Mesenchymal stem cell (in vitro differentiated cells and primary cell): ENCODE results near the gene HERC4.

Experiments
- DNase-seq: peaks from one replicate; pipeline ENCODE4 v3.0.0-alpha.2; 2013
- H2AFZ ChIP-seq: one replicate; pipeline ENCODE4 v1.6.1; 2013; ENCODE audit warnings: low read depth, mild to moderate bottlenecking, control low read depth, inconsistent platforms, low read length, moderate library complexity
- H2AK5ac ChIP-seq: 2 replicates; pipeline ENCODE4 v1.6.1; 2013; ENCODE audit warnings: low read length, moderate library complexity, mild to moderate bottlenecking, inconsistent platforms; ENCODE audit not compliant: severe bottlenecking
- H2BK120ac ChIP-seq: one replicate; pipeline ENCODE4 v1.6.1; 2013; ENCODE audit warnings: low read depth, mild to moderate bottlenecking, inconsistent platforms, low read length, moderate library complexity
- H2BK12ac ChIP-seq, 2 experiments: one replicate each; pipeline ENCODE4 v1.6.1; 2013; ENCODE audit warnings: inconsistent platforms in 2 of 2, low read length in 2 of 2, mild to moderate bottlenecking in 2 of 2, moderate library complexity in 2 of 2, control low read depth in 1 of 2
- H2BK15ac ChIP-seq: one replicate; pipeline ENCODE4 v1.6.1; 2013; ENCODE audit warnings: mild to moderate bottlenecking, low read depth, inconsistent platforms; ENCODE audit not compliant: poor library complexity, severe bottlenecking
- H2BK5ac ChIP-seq: 2 replicates; pipeline ENCODE4 v1.6.1; 2013; ENCODE audit warnings: low read depth, mild to moderate bottlenecking, low read length, control low read depth, inconsistent platforms; ENCODE audit not compliant: poor library complexity, severe bottlenecking
- H3K14ac ChIP-seq, 2 experiments: one replicate each; pipeline ENCODE4 v1.6.1; 2013; ENCODE audit warnings: inconsistent platforms in 2 of 2, low read length in 2 of 2, control low read depth in 1 of 2, mild to moderate bottlenecking in 1 of 2, moderate library complexity in 1 of 2
- H3K18ac ChIP-seq, 2 experiments: one replicate each; pipeline ENCODE4 v1.6.1; 2013; ENCODE audit warnings: inconsistent platforms in 2 of 2, low read length in 2 of 2, control low read depth in 1 of 2, low read depth in 1 of 2, mild to moderate bottlenecking in 1 of 2
- H3K23ac ChIP-seq, 2 experiments: one replicate each; pipeline ENCODE4 v1.6.1; 2013; ENCODE audit warnings: inconsistent platforms in 2 of 2, low read length in 2 of 2, mild to moderate bottlenecking in 2 of 2, moderate library complexity in 2 of 2, control low read depth in 1 of 2
- H3K27ac ChIP-seq: 2 replicates; pipeline ENCODE4 v1.5.1; 2013; ENCODE audit warnings: mild to moderate bottlenecking, moderate library complexity, low read length, control low read depth, inconsistent platforms; ENCODE audit not compliant: poor library complexity, severe bottlenecking
- H3K27me3 ChIP-seq, 2 experiments: 2 replicates each; pipeline versions ENCODE4 v1.6.1 to v1.7.0; 2013; ENCODE audit warnings: low read length in 2 of 2, mild to moderate bottlenecking in 2 of 2, moderate library complexity in 2 of 2, control low read depth in 1 of 2, inconsistent platforms in 1 of 2; ENCODE audit not compliant: control insufficient read depth in 1 of 2, insufficient read depth in 1 of 2
- H3K36me3 ChIP-seq, 2 experiments: 2 replicates each; pipeline versions ENCODE4 v1.6.1 to v1.7.0; 2013; ENCODE audit warnings: low read length in 2 of 2, control low read depth in 1 of 2, inconsistent platforms in 1 of 2, low read depth in 1 of 2, mild to moderate bottlenecking in 1 of 2; ENCODE audit not compliant: insufficient read depth in 2 of 2, control insufficient read depth in 1 of 2
- H3K4ac ChIP-seq, 2 experiments: one replicate each; pipeline ENCODE4 v1.6.1; 2013; ENCODE audit warnings: inconsistent platforms in 2 of 2, low read length in 2 of 2, mild to moderate bottlenecking in 2 of 2, moderate library complexity in 2 of 2, control low read depth in 1 of 2, low read depth in 1 of 2
- H3K4me1 ChIP-seq: 2 replicates; pipeline ENCODE4 v1.6.1; 2013; ENCODE audit warnings: low read depth, low read length, control low read depth; ENCODE audit not compliant: control insufficient read depth, insufficient read depth
- H3K4me2 ChIP-seq: 2 replicates; pipeline ENCODE4 v1.6.1; 2013; ENCODE audit warnings: low read length, mild to moderate bottlenecking, inconsistent platforms; ENCODE audit not compliant: poor library complexity, severe bottlenecking
- H3K4me3 ChIP-seq, 2 experiments: 2 replicates each; pipeline versions ENCODE4 v1.5.1 to v1.7.0; 2013; ENCODE audit warnings: low read length in 2 of 2, mild to moderate bottlenecking in 2 of 2, control low read depth in 1 of 2, low read depth in 1 of 2; ENCODE audit not compliant: insufficient read depth in 1 of 2
- H3K79me1 ChIP-seq: replicated peaks from 2 replicates; pipeline ENCODE4 v1.6.1; 2013; ENCODE audit warnings: mild to moderate bottlenecking, control low read depth, low read length, inconsistent platforms; ENCODE audit not compliant: poor library complexity, severe bottlenecking
- H3K9ac ChIP-seq: 2 replicates; pipeline ENCODE4 v1.7.0; 2013; ENCODE audit warnings: mild to moderate bottlenecking, low read length, moderate library complexity
- H3K9me3 ChIP-seq: 2 replicates; pipeline ENCODE4 v1.7.0; 2013; ENCODE audit warnings: mild to moderate bottlenecking, low read length; ENCODE audit not compliant: control insufficient read depth
- H4K8ac ChIP-seq: one replicate; pipeline ENCODE4 v1.6.1; 2013; ENCODE audit warnings: inconsistent platforms, mild to moderate bottlenecking, low read length, moderate library complexity
- H4K91ac ChIP-seq: one replicate; pipeline ENCODE4 v1.6.1; 2013; ENCODE audit warnings: mild to moderate bottlenecking, low read length, inconsistent platforms
- WGBS: methylation state at CpG from one replicate; pipeline ENCODE4 v1.1.7; 2013; ENCODE audit warnings: mixed read lengths; 5-methylcytosine and 5-hydroxymethylcytosine counted together

HERC4 gene

DNA sequence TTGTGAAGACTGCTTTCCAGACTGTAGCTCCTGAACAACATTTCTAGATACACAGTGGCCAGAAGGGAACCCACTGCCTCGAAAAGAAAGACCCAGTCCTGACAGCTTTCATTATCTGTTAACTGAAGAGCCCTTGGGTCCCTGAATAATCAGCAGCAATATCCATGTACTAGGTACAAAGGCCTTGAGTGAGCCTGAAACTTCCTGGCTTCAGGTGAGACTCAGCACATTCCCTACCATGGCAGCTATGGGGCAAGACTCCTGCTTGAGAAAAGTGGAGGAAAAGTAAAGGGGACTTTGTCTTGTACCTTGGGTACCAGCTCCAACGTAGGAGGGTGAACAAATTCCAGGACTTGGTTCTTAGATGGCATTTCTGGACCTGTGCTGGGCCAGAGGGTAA, 97.8 kb downstream of the HERC4 start:
- DNase-seq: no peak
- no peak overlapping the region for H3K18ac ChIP-seq
- H3K23ac ChIP-seq: no peak overlapping the region
- no peaks in the 10 kb centered on the region for H3K27me3 ChIP-seq
- H2BK120ac ChIP-seq: no peak overlapping the region
- H3K9ac ChIP-seq: no peak overlapping the region
- H3K79me1 ChIP-seq: peaks cover 24% of the 10 kb centered on the region
- no peak overlapping the region for H4K91ac ChIP-seq
- no peak overlapping the region for H2BK12ac ChIP-seq
- H3K4ac ChIP-seq: no peak overlapping the region
- no peak overlapping the region for H4K8ac ChIP-seq
- peaks cover 26 to 95% of the 10 kb centered on the region in 2 experiments for H3K36me3 ChIP-seq
- no peak overlapping the region for H2AK5ac ChIP-seq
- H3K4me3 ChIP-seq: no peak overlapping the region
- no peak overlapping the region for H3K14ac ChIP-seq
- no peak overlapping the region for H2BK15ac ChIP-seq
- no peak overlapping the region for H2BK5ac ChIP-seq
- 100% methylated on average over 2 of the region's 2 CpGs for WGBS
- H3K4me1 ChIP-seq: peaks cover 3% of the 10 kb centered on the region
- no peak overlapping the region for H2AFZ ChIP-seq
- no peak overlapping the region for H3K4me2 ChIP-seq
- H3K9me3 ChIP-seq: peaks cover 23% of the 10 kb centered on the region
- H3K27ac ChIP-seq: no peak overlapping the region

DNA sequence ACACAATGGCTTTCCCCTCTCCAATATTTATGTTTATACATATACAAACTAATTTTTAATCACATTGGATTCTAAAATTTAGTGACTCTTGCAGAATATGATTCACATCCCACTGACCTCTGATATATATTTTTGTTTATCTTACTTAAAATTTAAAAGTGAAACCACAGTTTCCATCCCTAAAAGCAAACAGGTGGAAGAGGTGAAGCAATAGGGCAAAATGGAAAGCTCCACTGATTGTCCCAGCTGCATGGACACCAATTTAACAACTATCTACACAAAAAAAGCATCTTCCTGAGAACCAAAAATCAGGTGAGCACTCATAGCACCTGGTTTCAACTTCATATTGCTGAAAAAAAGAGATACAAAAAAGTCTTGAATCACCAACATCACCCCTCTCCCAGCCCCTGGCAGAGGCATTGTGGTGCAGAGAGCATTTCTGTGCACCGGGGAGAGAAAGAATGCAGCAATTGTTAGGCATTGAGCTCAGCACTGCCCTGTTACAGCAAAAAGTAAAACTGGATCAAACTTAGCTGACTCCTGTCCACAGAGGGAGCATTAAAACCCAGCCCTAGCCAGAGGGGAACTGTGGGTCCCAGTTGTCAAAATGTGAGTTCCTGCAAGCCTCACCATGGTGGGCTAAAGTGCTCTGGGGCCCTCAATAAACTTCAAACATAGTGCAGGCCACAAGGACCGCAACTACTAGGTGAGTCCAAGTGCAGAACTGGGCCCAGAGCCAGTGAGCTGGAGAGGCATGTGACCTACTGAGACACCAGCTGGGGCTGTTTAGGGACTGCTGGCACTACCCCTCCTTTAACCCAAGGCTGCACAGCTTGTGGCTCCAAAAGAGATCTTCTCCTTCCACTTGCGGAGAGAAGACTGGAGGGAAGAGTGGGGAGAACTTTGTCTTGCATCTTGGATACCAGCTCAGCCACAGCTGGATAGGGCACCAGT, 98.5 kb downstream of the HERC4 start:
- H3K9ac ChIP-seq: no peak overlapping the region
- H3K36me3 ChIP-seq: peaks cover 32 to 96% of the 10 kb centered on the region in 2 experiments
- H3K9me3 ChIP-seq: peaks cover 27% of the 10 kb centered on the region
- H2AK5ac ChIP-seq: no peak overlapping the region
- H2BK15ac ChIP-seq: no peak overlapping the region
- peaks cover 3% of the 10 kb centered on the region for H3K4me1 ChIP-seq
- no peak overlapping the region for H3K23ac ChIP-seq
- no peak for DNase-seq
- no peak overlapping the region for H2BK12ac ChIP-seq
- no peak overlapping the region for H2BK5ac ChIP-seq
- H3K14ac ChIP-seq: no peak overlapping the region
- no peak overlapping the region for H4K91ac ChIP-seq
- peaks cover 23% of the 10 kb centered on the region for H3K79me1 ChIP-seq
- no peak overlapping the region for H3K18ac ChIP-seq
- no peak overlapping the region for H4K8ac ChIP-seq
- WGBS: 96% methylated on average over 3 of the region's 3 CpGs
- H3K4me3 ChIP-seq: no peak overlapping the region
- no peak overlapping the region for H3K27ac ChIP-seq
- no peaks in the 10 kb centered on the region for H3K27me3 ChIP-seq
- H2BK120ac ChIP-seq: no peak overlapping the region
- H2AFZ ChIP-seq: no peak overlapping the region
- H3K4ac ChIP-seq: no peak overlapping the region
- H3K4me2 ChIP-seq: no peak overlapping the region

DNA sequence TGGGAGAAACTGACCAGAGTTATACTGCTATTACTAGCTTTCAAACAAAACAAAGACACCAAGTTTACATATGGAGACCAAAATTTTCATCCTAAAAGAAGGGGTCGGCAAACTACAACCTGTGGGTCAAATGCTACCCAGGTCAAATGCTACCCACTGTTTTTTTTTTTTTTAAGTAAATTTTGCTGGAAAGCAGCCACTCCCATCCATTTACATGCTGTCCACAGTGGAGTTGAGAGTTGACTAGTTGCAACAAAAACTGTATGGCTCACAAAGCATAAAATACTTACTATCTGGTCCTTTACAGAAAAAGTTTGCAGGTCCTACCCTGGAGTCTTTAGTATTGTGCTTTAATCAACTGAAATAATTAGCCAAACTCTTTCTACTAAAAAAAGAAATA, 99.2 kb downstream of the HERC4 start:
- Histone ChIP-seq H3K9ac (no peak overlapping the region), H3K4ac (no peak overlapping the region), H2BK15ac (no peak overlapping the region), H3K18ac (no peak overlapping the region), H3K9me3 (peaks cover 34% of the 10 kb centered on the region), H3K79me1 (peaks cover 22% of the 10 kb centered on the region), H3K23ac (no peak overlapping the region), H2BK120ac (no peak overlapping the region), H3K4me2 (no peak overlapping the region), H4K91ac (no peak overlapping the region), H3K27me3 (no peaks in the 10 kb centered on the region), H4K8ac (no peak overlapping the region), H2AK5ac (no peak overlapping the region), H2AFZ (no peak overlapping the region), H3K4me1 (peaks cover 3% of the 10 kb centered on the region), H3K36me3 (peaks cover 32 to 96% of the 10 kb centered on the region in 2 experiments), H2BK5ac (no peak overlapping the region), H3K14ac (no peak overlapping the region), H2BK12ac (no peak overlapping the region), H3K4me3 (no peak overlapping the region), H3K27ac (no peak overlapping the region)
- WGBS: 100% methylated on average over 1 of the region's 1 CpG
- no peak for DNase-seq

DNA sequence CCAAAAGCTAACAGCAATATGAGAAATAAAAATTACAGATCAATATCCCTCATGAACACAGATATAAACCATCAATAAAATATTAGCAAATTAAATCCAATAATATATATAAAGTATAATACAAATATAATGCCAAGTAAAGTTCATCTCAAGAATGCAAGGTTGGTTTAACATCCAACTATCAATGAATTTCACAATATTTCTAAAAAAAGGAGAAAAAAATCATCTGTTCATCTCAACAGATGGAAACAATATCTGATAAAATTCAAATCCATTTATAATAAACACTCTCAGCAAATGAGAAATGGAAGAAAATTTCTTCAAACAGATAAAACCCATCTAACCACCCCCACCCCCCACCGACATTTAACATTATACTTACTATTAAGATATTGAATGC, 103.8 kb downstream of the HERC4 start:
- H3K23ac ChIP-seq: no peak overlapping the region
- H3K18ac ChIP-seq: no peak overlapping the region
- H4K91ac ChIP-seq: no peak overlapping the region
- no peak overlapping the region for H2BK5ac ChIP-seq
- no peak overlapping the region for H4K8ac ChIP-seq
- H2AFZ ChIP-seq: no peak overlapping the region
- no peak overlapping the region for H3K14ac ChIP-seq
- H2AK5ac ChIP-seq: no peak overlapping the region
- H2BK12ac ChIP-seq: no peak overlapping the region
- H3K4me1 ChIP-seq: no peaks in the 10 kb centered on the region
- no peak overlapping the region for H3K4ac ChIP-seq
- peaks cover 52% of the 10 kb centered on the region for H3K9me3 ChIP-seq
- no peak overlapping the region for H2BK15ac ChIP-seq
- H3K9ac ChIP-seq: no peak overlapping the region
- no peaks in the 10 kb centered on the region for H3K27me3 ChIP-seq
- H3K4me2 ChIP-seq: no peak overlapping the region
- H3K4me3 ChIP-seq: peak overlapping the region in 1 of 2 experiments; percentile 45
- DNase-seq: no peak
- H2BK120ac ChIP-seq: no peak overlapping the region
- WGBS: no CpG with 5 or more reads among the region's 1 CpG
- peaks cover 14% of the 10 kb centered on the region for H3K79me1 ChIP-seq
- H3K27ac ChIP-seq: no peak overlapping the region
- H3K36me3 ChIP-seq: peaks cover 17 to 91% of the 10 kb centered on the region in 2 experiments
